ENCODE data around the gene CHST12. TPM values are rescaled to one million over a fixed set of nuclear protein-coding genes. Genes with fewer than 3 reads are reported as not detected.

CHST12 gene
- total RNA-seq, 4 donors from 2014 or later = 7.6 to 136 (median 13.6) TPM

GRCh38 chr7:2380461-2380860, 22.9 kb upstream of the CHST12 start:
- WGBS, 2 donors (ENCODE audit: low coverage in 1 of 2) = 95% methylated on average over 23 of the region's 23 CpGs; no CpG with 5 or more reads in 1 of the 2 donors
- no peak for DNase-seq
- in situ Hi-C loops (cut with MboI; ENCODE audit: low pct_ligation_motif_present in 1 of 4, low pct_unique_long_range_greater_than_20kb in 1 of 4, low sequenced_read_pairs in 3 of 4) (no loop called here), intact Hi-C loops (cut with DNase I; ENCODE audit: low total_unique reads) (no loop called here)
- H3K4me3 ChIP-seq = no peak overlapping the region
- no peaks in the 10 kb centered on the region for H3K4me1 ChIP-seq
- no peak overlapping the region for H3K27ac ChIP-seq
- no peaks in the 10 kb centered on the region for H3K9me3 ChIP-seq
- H3K27me3 ChIP-seq = no peaks in the 10 kb centered on the region
- peaks cover 0 to 40% (median 16%) of the 10 kb centered on the region in 4 donors for H3K36me3 ChIP-seq
- TF ChIP-seq EP300 (IDR thresholded peaks at IDR 0.05; ENCODE audit: low read depth) = no peak
- TF ChIP-seq CTCF (IDR thresholded peaks at IDR 0.05) = no peak
- no peak for TF ChIP-seq POLR2A (IDR thresholded peaks at IDR 0.05)
- TF ChIP-seq POLR2AphosphoS5 (IDR thresholded peaks at IDR 0.05) = no peak

- WGBS, 2 donors (ENCODE audit: low coverage in 1 of 2) = 38% methylated on average over 5 of the region's 5 CpGs; no CpG with 5 or more reads in 1 of the 2 donors
- in situ Hi-C loops (cut with MboI; ENCODE audit: low pct_ligation_motif_present in 1 of 4, low pct_unique_long_range_greater_than_20kb in 1 of 4, low sequenced_read_pairs in 3 of 4) = no loop called here
These were observed 22.2 kb upstream of the CHST12 start for GRCh38 chr7:2381227-2381626.

DNA sequence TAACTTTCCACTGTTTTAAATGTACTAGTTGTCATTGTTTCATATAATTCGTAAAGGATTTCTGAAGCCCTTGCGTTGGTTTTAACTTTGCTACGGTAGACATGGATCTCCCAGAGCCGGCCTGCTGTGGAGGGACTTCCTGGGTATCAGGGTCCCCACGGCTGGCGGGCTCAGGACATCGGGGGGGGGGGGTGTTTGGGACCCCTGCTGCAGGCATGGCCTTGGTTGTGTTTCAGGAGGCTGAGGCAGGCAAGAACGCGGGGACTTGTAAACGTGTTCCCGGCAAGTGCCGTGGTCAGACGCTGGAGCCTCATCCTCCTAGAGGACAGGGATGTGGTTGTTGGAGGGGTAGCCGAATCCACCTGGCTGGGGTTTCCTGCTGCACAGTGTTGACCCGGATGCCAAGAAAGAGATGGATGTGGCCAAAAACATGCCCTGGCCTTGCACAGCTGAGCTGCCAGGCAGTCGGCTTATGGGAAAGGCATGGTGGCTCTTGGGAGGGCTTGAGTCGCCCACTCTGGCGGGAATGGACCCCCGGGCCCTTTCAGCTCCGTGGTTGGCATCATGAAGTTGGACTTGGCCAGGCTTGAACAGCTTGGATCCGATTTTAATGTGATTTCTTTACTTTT, 21.4 kb upstream of the CHST12 start:
- Histone ChIP-seq H3K27ac (no peak overlapping the region), H3K4me3 (no peak overlapping the region), H3K36me3 (peaks cover 0 to 32% (median 10%) of the 10 kb centered on the region in 4 donors), H3K27me3 (no peaks in the 10 kb centered on the region), H3K9me3 (no peaks in the 10 kb centered on the region), H3K4me1 (no peaks in the 10 kb centered on the region)
- in situ Hi-C loops (cut with MboI; ENCODE audit: low pct_ligation_motif_present in 1 of 4, low pct_unique_long_range_greater_than_20kb in 1 of 4, low sequenced_read_pairs in 3 of 4) = no loop called here
- 87 to 100% methylated on average over 1 to 21 of the region's 21 CpGs for WGBS, 2 donors (ENCODE audit: low coverage in 1 of 2)
- TF ChIP-seq EP300 (IDR thresholded peaks at IDR 0.05; ENCODE audit: low read depth) (no peak), POLR2A (IDR thresholded peaks at IDR 0.05) (no peak), CTCF (IDR thresholded peaks at IDR 0.05) (no peak), POLR2AphosphoS5 (IDR thresholded peaks at IDR 0.05) (no peak)
- no peak for DNase-seq
- intact Hi-C loops (cut with DNase I; ENCODE audit: low total_unique reads) = no loop called here

More at GRCh38 chr7:2381227-2381626, 22.2 kb upstream of the CHST12 start:
- intact Hi-C loops (cut with DNase I; ENCODE audit: low total_unique reads) = no loop called here
- no peak for DNase-seq
- Histone ChIP-seq H3K27ac (no peak overlapping the region), H3K27me3 (no peaks in the 10 kb centered on the region), H3K4me1 (no peaks in the 10 kb centered on the region), H3K9me3 (no peaks in the 10 kb centered on the region), H3K4me3 (no peak overlapping the region), H3K36me3 (peaks cover 0 to 35% (median 14%) of the 10 kb centered on the region in 4 donors)
- no peak for TF ChIP-seq POLR2AphosphoS5 (IDR thresholded peaks at IDR 0.05)
- no peak for TF ChIP-seq EP300 (IDR thresholded peaks at IDR 0.05; ENCODE audit: low read depth)
- no peak for TF ChIP-seq POLR2A (IDR thresholded peaks at IDR 0.05)
- no peak for TF ChIP-seq CTCF (IDR thresholded peaks at IDR 0.05)

GRCh38 chr7:2383543-2384274, 19.7 kb upstream of the CHST12 start:
- WGBS, 2 donors (ENCODE audit: low coverage in 1 of 2) = 80 to 90% methylated on average over 1 to 28 of the region's 29 CpGs
- no peak for DNase-seq
- no peaks in the 10 kb centered on the region for H3K9me3 ChIP-seq
- H3K27me3 ChIP-seq = no peaks in the 10 kb centered on the region
- no peak for TF ChIP-seq POLR2AphosphoS5 (IDR thresholded peaks at IDR 0.05)
- TF ChIP-seq EP300 (IDR thresholded peaks at IDR 0.05; ENCODE audit: low read depth) = no peak
- TF ChIP-seq POLR2A (IDR thresholded peaks at IDR 0.05) = no peak
- TF ChIP-seq CTCF (IDR thresholded peaks at IDR 0.05) = no peak
- peaks cover 0 to 30% (median 9%) of the 10 kb centered on the region in 4 donors for H3K36me3 ChIP-seq
- intact Hi-C loops (cut with DNase I; ENCODE audit: low total_unique reads) (no loop called here), in situ Hi-C loops (cut with MboI; ENCODE audit: low pct_ligation_motif_present in 1 of 4, low pct_unique_long_range_greater_than_20kb in 1 of 4, low sequenced_read_pairs in 3 of 4) (no loop called here)
- H3K4me3 ChIP-seq = no peak overlapping the region
- H3K27ac ChIP-seq = no peak overlapping the region
- H3K4me1 ChIP-seq = no peaks in the 10 kb centered on the region

All from transverse colon (tissue), 4 donors.